ENCODE results near the gene CCDC194. TPM values are rescaled to one million over a fixed set of nuclear protein-coding genes. Genes with fewer than 3 reads are reported as not detected.

The CCDC194 gene
- total and polyA plus RNA-seq, 2 of the 13 experiments (the other 11 are each of a cell fraction or from before 2014, with no cell fraction given), result 0.13 to 0.21 TPM

DNA sequence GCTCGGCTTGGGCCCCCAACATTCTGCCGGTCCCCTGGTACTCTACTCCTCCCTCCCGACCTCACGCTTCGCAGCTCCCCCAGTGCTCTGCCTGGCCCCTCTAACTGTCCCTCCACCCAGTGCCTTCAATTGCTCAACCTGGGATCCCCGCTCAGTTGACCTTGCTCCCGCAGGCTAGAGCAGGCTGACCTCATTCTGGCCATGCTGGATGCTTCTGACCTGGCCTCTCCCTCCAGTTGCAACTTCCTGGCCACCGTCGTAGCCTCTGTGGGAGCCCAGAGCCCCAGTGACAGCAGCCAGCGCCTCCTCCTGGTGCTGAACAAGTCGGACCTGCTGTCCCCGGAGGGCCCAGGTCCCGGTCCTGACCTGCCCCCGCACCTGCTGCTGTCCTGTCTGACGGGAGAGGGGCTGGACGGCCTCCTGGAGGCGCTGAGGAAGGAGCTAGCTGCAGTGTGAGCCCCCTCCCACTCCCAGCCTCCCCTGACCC is 53.1 kb downstream of the CCDC194 start (continued):
- TF ChIP-seq ZNF782 (CRISPR knock-in tag; IDR thresholded peaks at IDR 0.05; ENCODE audit: borderline replicate concordance) (0 out of 2 replicates have a peak, but pooled peaks have one; percentile 32), KDM1A (CRISPR knock-in tag; IDR thresholded peaks at IDR 0.05) (0 out of 2 replicates have a peak, but pooled peaks have one; percentile 12), ZNF616 (CRISPR knock-in tag; IDR thresholded peaks at IDR 0.05; ENCODE audit: low read depth) (0 out of 2 replicates have a peak, but pooled peaks have one; percentile 52), ZNF264 (CRISPR knock-in tag; IDR thresholded peaks at IDR 0.05) (no peak), CBX5 (CRISPR knock-in tag; IDR thresholded peaks at IDR 0.05; ENCODE audit: borderline replicate concordance) (no peak), HOXA7 (CRISPR knock-in tag; IDR thresholded peaks at IDR 0.05) (0 out of 2 replicates have a peak, but pooled peaks have one; percentile 62), NKX3-1 (CRISPR knock-in tag; IDR thresholded peaks at IDR 0.05) (no peak), MXI1 (IDR thresholded peaks at IDR 0.05; ENCODE audit: borderline replicate concordance, low read depth, low read length) (peak; percentile 72; the same call in 1 of the 3 replicates), ARNT (IDR thresholded peaks at IDR 0.05) (no peak)
- TF ChIP-seq, protein P1, sequence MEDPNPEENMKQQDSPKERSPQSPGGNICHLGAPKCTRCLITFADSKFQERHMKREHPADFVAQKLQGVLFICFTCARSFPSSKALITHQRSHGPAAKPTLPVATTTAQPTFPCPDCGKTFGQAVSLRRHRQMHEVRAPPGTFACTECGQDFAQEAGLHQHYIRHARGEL (CRISPR knock-in tag; IDR thresholded peaks at IDR 0.05), result no peak
- TF ChIP-seq, protein P2, sequence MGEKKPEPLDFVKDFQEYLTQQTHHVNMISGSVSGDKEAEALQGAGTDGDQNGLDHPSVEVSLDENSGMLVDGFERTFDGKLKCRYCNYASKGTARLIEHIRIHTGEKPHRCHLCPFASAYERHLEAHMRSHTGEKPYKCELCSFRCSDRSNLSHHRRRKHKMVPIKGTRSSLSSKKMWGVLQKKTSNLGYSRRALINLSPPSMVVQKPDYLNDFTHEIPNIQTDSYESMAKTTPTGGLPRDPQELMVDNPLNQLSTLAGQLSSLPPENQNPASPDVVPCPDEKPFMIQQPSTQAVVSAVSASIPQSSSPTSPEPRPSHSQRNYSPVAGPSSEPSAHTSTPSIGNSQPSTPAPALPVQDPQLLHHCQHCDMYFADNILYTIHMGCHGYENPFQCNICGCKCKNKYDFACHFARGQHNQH (CRISPR knock-in tag; IDR thresholded peaks at IDR 0.05), result peak; percentile 70; the same call in 1 of the 2 replicates
- TF ChIP-seq, protein P3, sequence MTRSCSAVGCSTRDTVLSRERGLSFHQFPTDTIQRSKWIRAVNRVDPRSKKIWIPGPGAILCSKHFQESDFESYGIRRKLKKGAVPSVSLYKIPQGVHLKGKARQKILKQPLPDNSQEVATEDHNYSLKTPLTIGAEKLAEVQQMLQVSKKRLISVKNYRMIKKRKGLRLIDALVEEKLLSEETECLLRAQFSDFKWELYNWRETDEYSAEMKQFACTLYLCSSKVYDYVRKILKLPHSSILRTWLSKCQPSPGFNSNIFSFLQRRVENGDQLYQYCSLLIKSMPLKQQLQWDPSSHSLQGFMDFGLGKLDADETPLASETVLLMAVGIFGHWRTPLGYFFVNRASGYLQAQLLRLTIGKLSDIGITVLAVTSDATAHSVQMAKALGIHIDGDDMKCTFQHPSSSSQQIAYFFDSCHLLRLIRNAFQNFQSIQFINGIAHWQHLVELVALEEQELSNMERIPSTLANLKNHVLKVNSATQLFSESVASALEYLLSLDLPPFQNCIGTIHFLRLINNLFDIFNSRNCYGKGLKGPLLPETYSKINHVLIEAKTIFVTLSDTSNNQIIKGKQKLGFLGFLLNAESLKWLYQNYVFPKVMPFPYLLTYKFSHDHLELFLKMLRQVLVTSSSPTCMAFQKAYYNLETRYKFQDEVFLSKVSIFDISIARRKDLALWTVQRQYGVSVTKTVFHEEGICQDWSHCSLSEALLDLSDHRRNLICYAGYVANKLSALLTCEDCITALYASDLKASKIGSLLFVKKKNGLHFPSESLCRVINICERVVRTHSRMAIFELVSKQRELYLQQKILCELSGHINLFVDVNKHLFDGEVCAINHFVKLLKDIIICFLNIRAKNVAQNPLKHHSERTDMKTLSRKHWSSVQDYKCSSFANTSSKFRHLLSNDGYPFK (CRISPR knock-in tag; IDR thresholded peaks at IDR 0.05; ENCODE audit: borderline replicate concordance), result peak; percentile 45; the same call in 1 of the 2 replicates
- TF ChIP-seq, protein P4, sequence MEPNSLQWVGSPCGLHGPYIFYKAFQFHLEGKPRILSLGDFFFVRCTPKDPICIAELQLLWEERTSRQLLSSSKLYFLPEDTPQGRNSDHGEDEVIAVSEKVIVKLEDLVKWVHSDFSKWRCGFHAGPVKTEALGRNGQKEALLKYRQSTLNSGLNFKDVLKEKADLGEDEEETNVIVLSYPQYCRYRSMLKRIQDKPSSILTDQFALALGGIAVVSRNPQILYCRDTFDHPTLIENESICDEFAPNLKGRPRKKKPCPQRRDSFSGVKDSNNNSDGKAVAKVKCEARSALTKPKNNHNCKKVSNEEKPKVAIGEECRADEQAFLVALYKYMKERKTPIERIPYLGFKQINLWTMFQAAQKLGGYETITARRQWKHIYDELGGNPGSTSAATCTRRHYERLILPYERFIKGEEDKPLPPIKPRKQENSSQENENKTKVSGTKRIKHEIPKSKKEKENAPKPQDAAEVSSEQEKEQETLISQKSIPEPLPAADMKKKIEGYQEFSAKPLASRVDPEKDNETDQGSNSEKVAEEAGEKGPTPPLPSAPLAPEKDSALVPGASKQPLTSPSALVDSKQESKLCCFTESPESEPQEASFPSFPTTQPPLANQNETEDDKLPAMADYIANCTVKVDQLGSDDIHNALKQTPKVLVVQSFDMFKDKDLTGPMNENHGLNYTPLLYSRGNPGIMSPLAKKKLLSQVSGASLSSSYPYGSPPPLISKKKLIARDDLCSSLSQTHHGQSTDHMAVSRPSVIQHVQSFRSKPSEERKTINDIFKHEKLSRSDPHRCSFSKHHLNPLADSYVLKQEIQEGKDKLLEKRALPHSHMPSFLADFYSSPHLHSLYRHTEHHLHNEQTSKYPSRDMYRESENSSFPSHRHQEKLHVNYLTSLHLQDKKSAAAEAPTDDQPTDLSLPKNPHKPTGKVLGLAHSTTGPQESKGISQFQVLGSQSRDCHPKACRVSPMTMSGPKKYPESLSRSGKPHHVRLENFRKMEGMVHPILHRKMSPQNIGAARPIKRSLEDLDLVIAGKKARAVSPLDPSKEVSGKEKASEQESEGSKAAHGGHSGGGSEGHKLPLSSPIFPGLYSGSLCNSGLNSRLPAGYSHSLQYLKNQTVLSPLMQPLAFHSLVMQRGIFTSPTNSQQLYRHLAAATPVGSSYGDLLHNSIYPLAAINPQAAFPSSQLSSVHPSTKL (CRISPR knock-in tag; IDR thresholded peaks at IDR 0.05), result peak; percentile 42; the same call in 1 of the 2 replicates
- TF ChIP-seq, protein P5, sequence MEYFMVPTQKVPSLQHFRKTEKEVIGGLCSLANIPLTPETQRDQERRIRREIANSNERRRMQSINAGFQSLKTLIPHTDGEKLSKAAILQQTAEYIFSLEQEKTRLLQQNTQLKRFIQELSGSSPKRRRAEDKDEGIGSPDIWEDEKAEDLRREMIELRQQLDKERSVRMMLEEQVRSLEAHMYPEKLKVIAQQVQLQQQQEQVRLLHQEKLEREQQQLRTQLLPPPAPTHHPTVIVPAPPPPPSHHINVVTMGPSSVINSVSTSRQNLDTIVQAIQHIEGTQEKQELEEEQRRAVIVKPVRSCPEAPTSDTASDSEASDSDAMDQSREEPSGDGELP (IDR thresholded peaks at IDR 0.05; ENCODE audit: borderline replicate concordance, low read depth), result peak; percentile 19; the same call in 1 of the 2 replicates
- TF ChIP-seq, protein P6, sequence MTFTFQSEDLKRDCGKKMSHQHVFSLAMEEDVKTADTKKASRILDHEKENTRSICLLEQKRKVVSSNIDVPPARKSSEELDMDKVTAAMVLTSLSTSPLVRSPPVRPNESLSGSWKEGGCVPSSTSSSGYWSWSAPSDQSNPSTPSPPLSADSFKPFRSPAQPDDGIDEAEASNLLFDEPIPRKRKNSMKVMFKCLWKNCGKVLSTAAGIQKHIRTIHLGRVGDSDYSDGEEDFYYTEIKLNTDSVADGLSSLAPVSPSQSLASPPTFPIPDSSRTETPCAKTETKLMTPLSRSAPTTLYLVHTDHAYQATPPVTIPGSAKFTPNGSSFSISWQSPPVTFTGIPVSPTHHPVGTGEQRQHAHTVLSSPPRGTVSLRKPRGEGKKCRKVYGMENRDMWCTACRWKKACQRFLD (CRISPR knock-in tag; IDR thresholded peaks at IDR 0.05; ENCODE audit: borderline replicate concordance), result peak; percentile 40; the same call in 1 of the 2 replicates
- TF ChIP-seq, protein P7, sequence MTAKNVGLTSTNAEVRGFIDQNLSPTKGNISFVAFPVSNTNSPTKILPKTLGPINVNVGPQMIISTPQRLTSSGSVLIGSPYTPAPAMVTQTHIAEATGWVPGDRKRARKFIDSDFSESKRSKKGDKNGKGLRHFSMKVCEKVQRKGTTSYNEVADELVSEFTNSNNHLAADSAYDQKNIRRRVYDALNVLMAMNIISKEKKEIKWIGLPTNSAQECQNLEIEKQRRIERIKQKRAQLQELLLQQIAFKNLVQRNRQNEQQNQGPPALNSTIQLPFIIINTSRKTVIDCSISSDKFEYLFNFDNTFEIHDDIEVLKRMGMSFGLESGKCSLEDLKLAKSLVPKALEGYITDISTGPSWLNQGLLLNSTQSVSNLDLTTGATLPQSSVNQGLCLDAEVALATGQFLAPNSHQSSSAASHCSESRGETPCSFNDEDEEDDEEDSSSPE (CRISPR knock-in tag; IDR thresholded peaks at IDR 0.05), result peak; percentile 71
